Fibroblast of pulmonary artery (primary cell): Measurements from ENCODE around the gene STAC3.

ENCODE experiments used
- DNase-seq: peaks from one replicate; pipeline ENCODE4 v3.0.0-alpha.2; 2010; ENCODE audit warnings: low read depth
- H3K4me3 ChIP-seq: replicated peaks from 2 replicates; pipeline ENCODE4 v1.5.1; 2011; ENCODE audit warnings: low read depth, mild to moderate bottlenecking, control low read depth, low read length, moderate library complexity
- TF ChIP-seq, protein P1 (sequence below): IDR thresholded peaks from 2 replicates; pipeline ENCODE4 v1.5.1; 2011; ENCODE audit warnings: mild to moderate bottlenecking, control low read depth, low read length, inconsistent platforms; ENCODE audit errors: missing control alignments

The STAC3 gene

DNA sequence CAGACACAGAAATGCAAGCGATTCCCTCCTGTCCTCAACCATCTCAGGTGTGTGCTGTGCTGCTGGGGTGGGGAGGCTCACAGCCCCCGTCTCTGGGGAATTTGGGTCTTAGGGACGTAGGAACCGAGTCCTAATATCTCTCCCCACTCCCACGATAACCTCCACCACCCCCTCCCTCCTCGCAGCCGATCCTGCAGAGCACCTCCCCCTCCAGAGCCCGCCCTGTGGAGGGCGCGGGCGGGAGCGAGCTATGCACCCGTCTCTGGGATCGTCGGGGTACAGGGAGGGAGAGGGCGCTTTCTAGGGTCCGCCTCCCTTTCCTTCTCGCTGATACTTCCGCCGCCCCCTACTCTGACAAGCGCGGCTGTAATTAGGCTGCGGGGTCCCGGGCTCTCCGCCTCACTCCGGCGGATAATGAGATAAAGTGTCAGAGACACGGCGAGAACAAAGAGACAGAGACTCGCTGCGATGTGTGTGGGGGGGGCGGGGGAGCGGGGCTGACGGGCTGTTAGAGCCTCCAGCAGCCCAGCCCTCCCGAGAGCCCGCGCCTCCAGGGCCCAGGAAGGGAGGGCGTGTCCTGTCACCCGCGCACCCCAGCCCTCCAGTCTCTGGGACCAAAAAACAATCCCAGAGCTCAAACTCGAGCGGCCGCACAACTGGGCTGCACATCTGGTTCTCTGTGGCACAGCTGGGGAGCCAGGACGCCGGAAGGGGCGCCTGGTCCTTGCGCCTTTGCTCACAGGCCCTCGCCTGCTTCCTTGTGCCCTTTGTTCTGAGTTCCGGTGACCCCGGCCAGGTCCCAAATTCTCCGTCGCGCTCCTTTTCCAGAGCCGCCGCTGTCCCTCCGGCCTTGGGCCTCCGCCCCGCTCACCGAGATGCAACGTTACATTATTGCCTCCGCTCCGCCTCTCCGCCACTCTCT, 12.8 kb downstream of the STAC3 start:
- TF ChIP-seq, protein P1, sequence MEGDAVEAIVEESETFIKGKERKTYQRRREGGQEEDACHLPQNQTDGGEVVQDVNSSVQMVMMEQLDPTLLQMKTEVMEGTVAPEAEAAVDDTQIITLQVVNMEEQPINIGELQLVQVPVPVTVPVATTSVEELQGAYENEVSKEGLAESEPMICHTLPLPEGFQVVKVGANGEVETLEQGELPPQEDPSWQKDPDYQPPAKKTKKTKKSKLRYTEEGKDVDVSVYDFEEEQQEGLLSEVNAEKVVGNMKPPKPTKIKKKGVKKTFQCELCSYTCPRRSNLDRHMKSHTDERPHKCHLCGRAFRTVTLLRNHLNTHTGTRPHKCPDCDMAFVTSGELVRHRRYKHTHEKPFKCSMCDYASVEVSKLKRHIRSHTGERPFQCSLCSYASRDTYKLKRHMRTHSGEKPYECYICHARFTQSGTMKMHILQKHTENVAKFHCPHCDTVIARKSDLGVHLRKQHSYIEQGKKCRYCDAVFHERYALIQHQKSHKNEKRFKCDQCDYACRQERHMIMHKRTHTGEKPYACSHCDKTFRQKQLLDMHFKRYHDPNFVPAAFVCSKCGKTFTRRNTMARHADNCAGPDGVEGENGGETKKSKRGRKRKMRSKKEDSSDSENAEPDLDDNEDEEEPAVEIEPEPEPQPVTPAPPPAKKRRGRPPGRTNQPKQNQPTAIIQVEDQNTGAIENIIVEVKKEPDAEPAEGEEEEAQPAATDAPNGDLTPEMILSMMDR, result no peak
- DNase-seq, result no peak
- peak overlapping the region; percentile 18 for H3K4me3 ChIP-seq

DNA sequence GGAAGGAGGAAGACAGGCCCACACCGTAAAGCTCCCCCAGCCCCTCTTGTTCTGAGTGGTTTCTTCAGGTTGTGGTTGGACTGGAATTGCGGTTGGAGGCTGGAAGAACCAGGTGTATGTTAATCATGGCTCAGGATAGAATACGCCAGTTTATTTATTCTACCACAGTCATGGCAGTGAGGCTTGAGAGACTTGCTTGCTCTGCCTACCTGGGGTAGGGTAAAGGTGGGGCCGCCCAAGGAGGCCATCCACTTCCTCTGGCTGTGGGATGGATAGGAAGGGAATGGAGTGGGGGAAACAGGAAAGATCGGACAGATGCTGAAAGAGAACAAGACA, 13.4 kb downstream of the STAC3 start:
- no peak for DNase-seq
- H3K4me3 ChIP-seq, result no peak overlapping the region
- TF ChIP-seq, protein P1, result no peak

DNA sequence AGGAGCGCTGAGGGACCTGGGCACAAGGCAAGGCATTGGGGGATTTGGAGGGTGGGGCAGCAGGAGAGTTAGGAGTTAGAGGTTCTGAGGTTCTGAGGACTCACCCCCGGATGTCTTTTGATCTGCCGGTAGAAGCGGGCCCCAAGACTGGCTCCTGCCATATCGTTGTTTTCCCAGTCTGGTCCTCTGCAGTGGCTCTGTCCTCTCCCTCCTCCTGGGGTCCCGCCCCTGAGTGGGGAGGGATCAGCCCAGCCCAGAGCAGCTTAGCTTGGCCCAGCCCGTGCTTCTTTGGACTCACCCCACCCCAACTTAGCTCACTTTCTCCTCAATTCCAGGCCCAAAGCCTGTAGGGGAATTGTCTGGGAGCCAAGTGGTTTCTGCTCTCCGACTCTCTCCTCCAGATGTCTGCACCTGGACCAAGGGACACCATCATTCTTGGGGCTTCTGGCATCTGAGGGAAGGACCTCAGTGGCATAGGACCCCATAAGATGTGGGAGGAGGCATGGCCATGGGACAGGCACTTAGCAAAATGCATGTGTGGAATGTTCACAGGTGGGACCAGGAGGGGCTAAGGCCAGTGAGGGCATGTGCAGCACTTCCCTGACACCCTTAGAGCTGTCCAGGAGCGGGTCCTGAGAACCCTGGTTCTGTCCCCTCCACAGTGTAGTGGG, 13.9 kb downstream of the STAC3 start:
- DNase-seq, result no peak
- TF ChIP-seq, protein P1, result no peak
- no peak overlapping the region for H3K4me3 ChIP-seq

DNA sequence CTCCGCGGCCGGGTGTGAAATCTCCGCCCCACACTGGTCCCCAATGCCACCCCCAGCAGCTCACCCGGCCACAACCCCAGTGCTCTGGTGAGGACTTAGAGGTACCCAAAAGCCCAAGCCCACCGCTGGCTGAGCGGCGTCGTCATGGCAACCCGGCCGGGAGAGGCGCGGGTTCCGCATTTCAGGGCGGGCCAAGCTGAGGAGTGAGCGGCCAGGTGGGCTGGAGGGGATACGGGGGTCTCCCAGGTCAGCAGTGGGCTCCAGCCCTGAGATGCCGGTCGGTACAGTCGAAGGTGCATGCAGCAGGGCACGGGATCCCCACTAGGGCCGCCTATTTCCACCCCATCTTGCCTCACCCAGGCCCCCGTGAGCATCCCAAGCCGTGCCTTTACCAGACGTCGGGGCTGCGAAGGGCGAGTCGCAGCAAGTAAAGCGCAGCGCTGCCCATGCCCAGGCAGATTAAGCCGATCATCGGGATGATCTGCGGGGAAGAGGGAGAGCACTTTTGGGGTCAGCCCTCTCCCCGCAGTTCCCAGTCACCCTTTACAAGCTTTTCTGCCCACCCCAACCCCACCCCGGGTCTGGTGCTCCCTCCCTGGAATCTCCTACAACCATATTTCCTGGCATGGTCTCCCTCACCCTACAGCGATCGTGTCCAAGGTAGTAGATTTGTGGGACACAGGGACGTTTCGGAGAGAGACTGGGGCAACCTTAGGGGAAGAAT, 14.6 kb downstream of the STAC3 start:
- DNase-seq, result no peak
- TF ChIP-seq, protein P1, result no peak

DNA sequence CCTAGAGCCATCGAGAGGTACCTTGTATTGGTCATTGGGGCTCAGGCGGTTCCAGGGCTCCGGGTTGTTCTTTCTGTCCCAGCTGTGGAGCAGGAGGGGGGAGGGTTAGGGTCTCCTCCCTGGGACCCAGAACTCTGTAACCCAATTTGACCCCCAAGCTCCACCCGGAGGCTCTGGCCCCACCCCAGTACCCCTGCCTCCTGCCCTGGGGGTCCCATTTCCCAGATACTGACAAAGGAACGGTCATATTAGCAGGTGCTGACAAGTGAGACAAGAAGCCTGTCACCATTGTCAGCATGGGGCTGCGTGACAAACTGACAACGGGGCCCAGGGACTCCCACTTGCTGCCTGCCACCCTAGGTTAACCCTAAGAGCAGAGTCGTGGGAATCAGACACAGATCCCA, 15.3 kb downstream of the STAC3 start:
- TF ChIP-seq, protein P1, result no peak
- H3K4me3 ChIP-seq, result no peak overlapping the region
- DNase-seq, result no peak

More for the DNA sequence above, 14.6 kb downstream of the STAC3 start:
- no peak overlapping the region for H3K4me3 ChIP-seq

DNA sequence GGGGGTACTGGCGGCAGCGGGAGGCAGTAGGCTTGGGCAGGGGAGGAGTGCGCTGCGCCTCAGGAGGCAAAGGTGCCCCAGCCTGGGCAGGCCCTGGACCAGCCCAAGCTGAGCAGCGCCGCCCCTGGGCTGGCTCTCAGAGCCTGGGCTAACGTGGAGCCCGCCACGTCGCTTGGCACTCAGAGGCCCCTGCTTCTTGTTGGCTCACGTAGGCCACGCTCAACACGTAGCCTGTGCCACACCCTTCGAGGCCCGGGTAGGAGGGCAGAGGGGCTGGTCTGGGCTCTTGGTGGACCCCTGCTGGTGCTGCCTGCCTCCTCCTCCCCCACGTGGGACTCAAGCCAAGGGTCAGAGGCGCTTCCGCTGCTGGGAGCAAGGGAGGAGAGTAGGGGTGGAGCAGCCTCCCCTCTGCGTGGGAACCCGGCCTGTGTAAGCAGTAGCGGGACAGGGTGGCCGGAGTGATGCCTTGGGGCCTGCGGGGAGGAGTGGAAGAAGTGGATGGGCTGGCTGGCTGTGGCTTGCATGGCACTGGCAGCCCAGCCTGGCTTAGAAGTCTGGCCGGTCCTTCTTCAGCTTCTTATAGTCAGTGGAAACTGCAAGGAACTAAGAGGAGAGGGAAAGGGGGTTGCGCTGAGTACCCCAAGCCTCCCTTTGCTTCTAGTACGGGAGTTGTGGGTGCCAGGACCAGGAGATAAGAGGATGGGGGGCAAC, 15.8 kb downstream of the STAC3 start:
- peak; percentile 78 for DNase-seq
- no peak overlapping the region for H3K4me3 ChIP-seq
- TF ChIP-seq, protein P1, result peak; percentile 1
